ENCODE measurements around the gene LPIN1. TPM values are rescaled to one million over a fixed set of nuclear protein-coding genes. Genes with fewer than 3 reads are reported as not detected.

Gene LPIN1
- total and polyA plus RNA-seq, 2 of the 8 experiments (the other 6 are each of a cell fraction or from before 2014, with no cell fraction given) = 4.3 to 9.8 TPM

DNA sequence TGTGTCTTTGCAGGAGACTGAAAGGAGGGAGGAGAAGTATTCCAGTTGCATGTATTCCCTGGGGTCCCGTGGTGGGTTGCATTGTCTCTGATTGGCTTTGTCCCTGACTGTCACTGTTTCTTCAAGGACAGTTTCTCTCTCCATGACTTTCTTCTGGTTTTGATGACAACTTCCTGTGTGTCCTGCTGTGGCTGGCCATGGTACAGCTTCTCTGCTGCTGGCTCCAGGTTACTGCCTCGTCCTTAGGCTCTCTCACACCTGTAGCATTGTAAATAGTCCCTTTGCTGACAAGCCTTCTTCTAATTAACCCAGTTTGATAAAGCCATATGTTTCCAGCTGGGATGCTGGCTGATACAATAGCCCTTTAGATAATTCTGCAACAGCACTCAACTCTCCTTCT is 129.0 kb downstream of the LPIN1 start:
- POLR2A ChIA-PET (ENCODE audit: partially characterized antibody) = no interaction called here
- Histone ChIP-seq H4K5ac (ENCODE audit: insufficient read length, low read depth, low read length) (no peak overlapping the region), H4K20me1 (replicated peaks in 1 of 2; ENCODE audit: control insufficient read depth in 1 of 2, insufficient read depth in 2 of 2, low read length in 2 of 2) (no peaks in the 10 kb centered on the region), H3K4ac (replicated peaks; ENCODE audit: insufficient read length, low read depth, low read length) (no peak overlapping the region), H3K9ac (replicated peaks in 1 of 4; ENCODE audit: extremely low read depth in 1 of 4, low read depth in 3 of 4, low read length in 3 of 4) (no peak overlapping the region), H3K36me3 (ENCODE audit: control insufficient read depth in 2 of 4, insufficient read depth in 4 of 4, low read length in 3 of 4) (no peaks in the 10 kb centered on the region), H4K91ac (replicated peaks; ENCODE audit: insufficient read length, low read length) (no peak overlapping the region), H2BK15ac (ENCODE audit: low read length) (no peak overlapping the region), H3K23me2 (ENCODE audit: low read depth, low read length) (no peaks in the 10 kb centered on the region), H3K79me2 (ENCODE audit: control insufficient read depth in 1 of 2, insufficient read depth in 2 of 2, low read length in 2 of 2) (no peaks in the 10 kb centered on the region), H3K23ac (ENCODE audit: insufficient read length) (no peak overlapping the region), H2AFZ (ENCODE audit: low read length) (no peak overlapping the region), H4K8ac (ENCODE audit: extremely low read depth, insufficient read depth, low read length) (no peak overlapping the region), H2BK20ac (ENCODE audit: low read length) (no peak overlapping the region), H2AK5ac (ENCODE audit: low read depth, low read length) (no peak overlapping the region), H3K4me1 (replicated peaks in 1 of 4; ENCODE audit: control insufficient read depth in 3 of 4, insufficient read depth in 4 of 4, low read length in 3 of 4) (no peaks in the 10 kb centered on the region; a peak in 1 of 7 replicates), H3K18ac (ENCODE audit: extremely low read depth, low read length) (no peak overlapping the region), H3K4me3 (ENCODE audit: extremely low read depth in 1 of 4, insufficient read depth in 2 of 4, low read depth in 3 of 4, low read length in 4 of 4) (no peak overlapping the region), H3K56ac (replicated peaks; ENCODE audit: insufficient read length, low read depth, low read length) (no peak overlapping the region), H2BK5ac (ENCODE audit: low read depth, low read length) (no peak overlapping the region), H3K27me3 (replicated peaks in 1 of 4; ENCODE audit: control insufficient read depth in 3 of 4, extremely low read depth in 1 of 4, insufficient read depth in 3 of 4, low read length in 3 of 4) (no peaks in the 10 kb centered on the region; a peak in 1 of 7 replicates), H3K4me2 (ENCODE audit: insufficient read depth in 1 of 2, low read depth in 2 of 2, low read length in 2 of 2) (no peak overlapping the region), H2BK120ac (replicated peaks; ENCODE audit: low read depth, low read length) (no peak overlapping the region), H3K27ac (ENCODE audit: low read depth, low read length) (no peak overlapping the region), H2BK12ac (ENCODE audit: low read depth, low read length) (no peak overlapping the region), H3K9me3 (ENCODE audit: insufficient read depth in 2 of 2, low read depth in 1 of 2, low read length in 1 of 2) (no peaks in the 10 kb centered on the region), H3K79me1 (ENCODE audit: low read depth, low read length) (no peaks in the 10 kb centered on the region), H3K14ac (ENCODE audit: insufficient read length) (no peak overlapping the region)
- 90% methylated on average over 2 of the region's 2 CpGs; no CpG with 5 or more reads in 1 of the 2 experiments for WGBS, 2 experiments (ENCODE audit: extremely low coverage in 1 of 2, insufficient coverage in 1 of 2, insufficient read length in 1 of 2, insufficient replicate concordance in 2 of 2, low coverage in 1 of 2, low lambda C conversion rate in 2 of 2, missing lambda C conversion rate in 1 of 2)
- DNase-seq (ENCODE audit: low read depth in 1 of 2, low spot score in 2 of 2) (peak in 1 of 2 experiments; percentile 27), FAIRE-seq (no peak)
- CTCF ChIA-PET (ENCODE audit: partially characterized antibody) = no interaction called here
- no peak for TF ChIP-seq JUND (IDR thresholded peaks at IDR 0.05; ENCODE audit: low read length)

Measured in H1 (cell line).